ENCODE results near the gene ATP23. TPM values are rescaled to one million over a fixed set of nuclear protein-coding genes. Genes with fewer than 3 reads are reported as not detected.

The ATP23 gene
- total and polyA plus RNA-seq, 10 of the 15 experiments (the other 5 are each of a cell fraction or from before 2014, with no cell fraction given) = 1.6 to 28.1 (median 15.1) TPM

- peak; percentile 22 for TF ChIP-seq MEF2B (IDR thresholded peaks at IDR 0.05; ENCODE audit: partially characterized antibody, poor library complexity, severe bottlenecking)
- no peak; the same call in 1 of the 2 replicates for TF ChIP-seq SMARCA5 (IDR thresholded peaks at IDR 0.05)
- no peak for TF ChIP-seq ZBTB4 (CRISPR knock-in tag; IDR thresholded peaks at IDR 0.05)
- no peak for TF ChIP-seq ZBTB33 (IDR thresholded peaks at IDR 0.05)
- 0 out of 2 replicates have a peak, but pooled peaks have one; percentile 18 for TF ChIP-seq MAX (IDR thresholded peaks at IDR 0.05; ENCODE audit: low read depth, low read length)
- TF ChIP-seq CHD2 (IDR thresholded peaks at IDR 0.05; ENCODE audit: borderline replicate concordance, low read depth, low read length) = peak; percentile 74
- no peak for TF ChIP-seq MTA3 (IDR thresholded peaks at IDR 0.05; ENCODE audit: borderline replicate concordance, low read length)
- TF ChIP-seq ZBED1 (IDR thresholded peaks at IDR 0.05; ENCODE audit: borderline replicate concordance) = no peak
- no peak; a peak in 1 of 4 replicates for TF ChIP-seq ETV6 (conservative IDR thresholded peaks at IDR 0.05 in 1 of 2, IDR thresholded peaks at IDR 0.05 in 1 of 2; ENCODE audit: borderline replicate concordance in 1 of 2, low read depth in 1 of 2)
- TF ChIP-seq YY1 (IDR thresholded peaks at IDR 0.05; ENCODE audit: low read depth, low read length) = peak; percentile 58; the same call in 1 of the 2 replicates
- no peak for TF ChIP-seq BRCA1 (IDR thresholded peaks at IDR 0.05; ENCODE audit: low read depth, low read length)
- no peak for TF ChIP-seq USF1 (IDR thresholded peaks at IDR 0.05; ENCODE audit: borderline replicate concordance, extremely low read length, insufficient read depth, low read depth, low read length)
- peak; percentile 66; the same call in 1 of the 2 replicates for TF ChIP-seq MLLT1 (IDR thresholded peaks at IDR 0.05)
- no peak for TF ChIP-seq RAD21 (IDR thresholded peaks at IDR 0.05; ENCODE audit: insufficient read depth, low read depth, low read length)
- no peak for TF ChIP-seq NR2F1 (conservative IDR thresholded peaks at IDR 0.05)
- TF ChIP-seq TCF12 (IDR thresholded peaks at IDR 0.05; ENCODE audit: low read depth, low read length) = 0 out of 2 replicates have a peak, but pooled peaks have one; percentile 54
- TF ChIP-seq KLF5 (IDR thresholded peaks at IDR 0.05; ENCODE audit: partially characterized antibody) = peak; percentile 51
- no peak for TF ChIP-seq FOXM1 (IDR thresholded peaks at IDR 0.05; ENCODE audit: low read depth, low read length)
- TF ChIP-seq ASH2L (IDR thresholded peaks at IDR 0.05; ENCODE audit: borderline replicate concordance, low read depth) = no peak
- no peak for TF ChIP-seq HSF1 (IDR thresholded peaks at IDR 0.05; ENCODE audit: low read depth, low read length)
Measured at GRCh38 chr12:57935839-57936512, 5.4 kb upstream of the ATP23 start (continued).
